Ovary (tissue), 9 donors: ENCODE measurements around the gene MKRN2. TPM values are rescaled to one million over a fixed set of nuclear protein-coding genes. Genes with fewer than 3 reads are reported as not detected.

Source experiments
- DNase-seq, 5 donors: peaks; one replicate each; pipeline ENCODE4 v3.0.0-alpha.2; 2019 to 2020
- H3K27ac ChIP-seq, 2 donors: fragments of 200-600 bp; one replicate each; pipeline versions ENCODE4 v1.5.1 to v1.8.0; 2019 to 2022
- H3K27me3 ChIP-seq: fragments of 200-600 bp; one replicate; pipeline ENCODE4 v1.8.0; 2022
- H3K36me3 ChIP-seq: fragments of 200-600 bp; sonication (generic); one replicate; pipeline ENCODE4 v1.5.1; 2019
- H3K4me1 ChIP-seq: one replicate; pipeline ENCODE4 v1.8.1; 2013; ENCODE audit warnings: mild to moderate bottlenecking, moderate library complexity; ENCODE audit not compliant: insufficient read depth
- H3K4me3 ChIP-seq: fragments of 200-600 bp; sonication (generic); one replicate; pipeline ENCODE4 v1.5.1; 2017
- H3K9me3 ChIP-seq, 2 donors: fragments of 200-600 bp in 1 of 2; sonication (generic) in 1 of 2; one replicate each; pipeline versions ENCODE4 v1.5.1 to v1.8.1; 2013 to 2019; ENCODE audit warnings: mild to moderate bottlenecking in 1 of 2, moderate library complexity in 1 of 2
- CTCF ChIP-seq, 3 donors: fragments of 450-650 bp in 2 of 3; fragments of 200-600 bp in 1 of 3; IDR thresholded peaks; one replicate each; pipeline versions ENCODE4 v1.5.1 to v1.8.0; 2016 to 2022; ENCODE audit warnings: antibody characterized with exemption in 3 of 3, mild to moderate bottlenecking in 1 of 3
- EP300 ChIP-seq: sonication (generic); formaldehyde crosslinking; IDR thresholded peaks from one replicate; pipeline ENCODE4 v1.6.1; 2017; ENCODE audit warnings: antibody characterized with exemption
- POLR2A ChIP-seq: fragments of 450-650 bp; IDR thresholded peaks from one replicate; pipeline ENCODE4 v1.6.1; 2017; ENCODE audit warnings: antibody characterized with exemption, mild to moderate bottlenecking, moderate library complexity
- WGBS, 3 donors: extraction: QIAGEN DNeasy Blood & Tissue Kit in 1 of 3; methylation state at CpG; one replicate each; pipeline versions ENCODE4 v1.1.5 to v1.1.7; 2013 to 2017; 5-methylcytosine and 5-hydroxymethylcytosine counted together
- intact Hi-C, 4 donors: fragments of 100-400 bp; cut with DNase I; formaldehyde crosslinking; loops; one replicate each; pipeline versions ENCODE4 v1.11.0 to v1.15.1; 2022 to 2023
- polyA plus RNA-seq, 2 donors: library from polyadenylated mRNA; stranded (reverse); fragments of 200-250 nt in 1 of 2; fragments of 350-450 nt in 1 of 2; fragmentation: Illumina TruSeq in 1 of 2; extraction: RNeasy Lipid Tissue Mini Kit (QIAGEN cat#74804) in 1 of 2; gene quantifications; one replicate each; pipeline ENCODE4 v1.2.3, GENCODE V29; 2013 to 2014
- total RNA-seq, 7 donors: library from RNA; depleted of rRNA in 2 of 7; stranded (reverse); fragments of >200 nt in 2 of 7; fragmentation: NEBNext Ultra II Directional in 3 of 7; extraction: Animal tissue kit (Norgen Biotek cat#: 25700) in 3 of 7; gene quantifications; one replicate each; pipeline versions ENCODE4 v1.1.0 to v1.2.4, GENCODE V29; 2016 to 2023
- donor health status: DM: no; HTN: no; CAD: no; lungs with moderate emphysema.
- donor health status: DM: no; HTN: no; CAD: no.
- donor health status: Bipolar disorder and iron deficiency.
- donor health status: DM: yes; HTN: yes; CAD: no.
- donor health status: DM: no; HTN: no; CAD: no.
- donor health status: DM: yes; HTN: yes; CAD: no.

The MKRN2 gene
- total and polyA plus RNA-seq, 9 donors: 23.8 to 42.3 (median 28.8) TPM

- intact Hi-C loops: no loop called here
- Histone ChIP-seq H3K36me3 (no peaks in the 10 kb centered on the region), H3K27ac (no peak overlapping the region), H3K4me1 (peaks cover 2% of the 10 kb centered on the region), H3K4me3 (no peak overlapping the region), H3K27me3 (no peaks in the 10 kb centered on the region), H3K9me3 (no peaks in the 10 kb centered on the region)
- WGBS, 3 donors: 78 to 88% (median 88%) methylated on average over 6 of the region's 6 CpGs
- TF ChIP-seq POLR2A (no peak), CTCF (IDR thresholded peaks at IDR 0.05) (no peak), EP300 (no peak)
- DNase-seq: no peak
Observed at GRCh38 chr3:12518261-12519028, 38.4 kb upstream of the MKRN2 start.

GRCh38 chr3:12521010-12521409 is 35.9 kb upstream of the MKRN2 start:
- Histone ChIP-seq H3K27ac (no peak overlapping the region), H3K9me3 (no peaks in the 10 kb centered on the region), H3K4me1 (peaks cover 2% of the 10 kb centered on the region), H3K4me3 (no peak overlapping the region), H3K36me3 (no peaks in the 10 kb centered on the region), H3K27me3 (no peaks in the 10 kb centered on the region)
- TF ChIP-seq POLR2A (no peak), CTCF (IDR thresholded peaks at IDR 0.05) (no peak), EP300 (no peak)
- no peak for DNase-seq
- intact Hi-C loops: no loop called here
- 92 to 94% (median 92%) methylated on average over 2 of the region's 2 CpGs for WGBS, 3 donors

- WGBS, 3 donors: 85 to 96% (median 90%) methylated on average over 1 of the region's 1 CpG
- intact Hi-C loops: no loop called here
- Histone ChIP-seq H3K27me3 (no peaks in the 10 kb centered on the region), H3K4me3 (no peak overlapping the region), H3K4me1 (peaks cover 2% of the 10 kb centered on the region), H3K36me3 (no peaks in the 10 kb centered on the region), H3K27ac (no peak overlapping the region), H3K9me3 (no peaks in the 10 kb centered on the region)
- DNase-seq: no peak
- TF ChIP-seq EP300 (no peak), CTCF (IDR thresholded peaks at IDR 0.05) (no peak), POLR2A (no peak)
Observed at GRCh38 chr3:12522721-12523120, 34.2 kb upstream of the MKRN2 start.

- Histone ChIP-seq H3K36me3 (no peaks in the 10 kb centered on the region), H3K9me3 (no peaks in the 10 kb centered on the region), H3K27ac (no peak overlapping the region), H3K4me1 (no peaks in the 10 kb centered on the region), H3K27me3 (no peaks in the 10 kb centered on the region), H3K4me3 (no peak overlapping the region)
- TF ChIP-seq POLR2A (no peak), CTCF (IDR thresholded peaks at IDR 0.05) (no peak), EP300 (no peak)
- 72 to 82% (median 74%) methylated on average over 3 of the region's 3 CpGs for WGBS, 3 donors
- no peak for DNase-seq
- intact Hi-C loops: no loop called here
Observed at GRCh38 chr3:12527757-12528143, 29.1 kb upstream of the MKRN2 start.
